Hippocampal formation (tissue), 2 donors: ENCODE measurements around the gene NMT2.

Experiments used
- DNase-seq, 2 donors: peaks; one replicate each; lab custom pipeline; 2025; lab: John Stamatoyannopoulos, UW

The NMT2 gene

GRCh38 chr10:15092855-15093408, 75.6 kb downstream of the NMT2 start:
- no peak for DNase-seq

- no peak for DNase-seq
These were observed 77.1 kb downstream of the NMT2 start for GRCh38 chr10:15091418-15091817.

DNA sequence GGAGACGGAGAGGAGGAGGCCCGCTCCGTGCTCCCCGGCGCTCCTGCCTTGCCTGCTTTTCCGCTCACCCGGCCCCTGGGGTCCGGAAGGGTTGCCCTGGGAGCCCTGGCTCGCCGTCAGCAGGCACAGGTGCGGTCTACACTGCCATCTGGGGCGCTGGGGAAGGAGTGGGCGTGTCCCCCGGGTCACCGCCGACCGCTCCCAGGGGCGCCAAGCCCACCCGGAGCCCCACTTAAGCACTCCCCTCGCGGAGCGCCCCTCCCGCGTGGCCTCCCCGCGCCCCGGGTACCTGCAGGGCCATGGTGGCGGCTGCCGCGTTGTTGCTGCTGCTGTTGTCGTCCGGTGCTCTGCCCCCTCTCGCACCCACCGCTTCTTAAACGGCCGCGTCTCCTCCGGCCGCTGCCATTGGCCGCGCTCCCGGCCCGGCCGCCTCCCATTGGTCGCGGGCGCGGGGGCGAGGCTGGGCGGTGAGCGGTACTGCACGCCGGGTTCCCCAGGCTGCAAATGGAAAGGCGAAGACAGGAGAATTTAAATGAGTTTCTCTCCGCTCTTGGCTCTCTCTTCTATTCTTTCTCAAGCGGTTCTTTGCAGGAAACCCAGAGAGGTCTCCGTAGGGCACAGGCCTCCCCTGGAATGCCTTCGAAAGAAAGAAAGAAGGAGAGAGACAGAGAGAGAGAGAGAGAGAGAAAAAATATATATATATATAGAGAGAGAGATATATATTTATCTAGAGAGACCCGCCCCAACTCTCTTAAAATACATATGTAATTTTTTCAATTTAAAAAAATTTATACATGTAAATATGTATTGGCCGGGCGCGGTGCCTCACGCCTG, 79.8 kb downstream of the NMT2 start, which contains the start of gene ACBD7:
TSS of gene ACBD7 (minus strand) at position 349 of the 834 bp plus-strand sequence. CDS start at position 301, 48 bp downstream.
- DNase-seq: peak; percentile 61

DNA sequence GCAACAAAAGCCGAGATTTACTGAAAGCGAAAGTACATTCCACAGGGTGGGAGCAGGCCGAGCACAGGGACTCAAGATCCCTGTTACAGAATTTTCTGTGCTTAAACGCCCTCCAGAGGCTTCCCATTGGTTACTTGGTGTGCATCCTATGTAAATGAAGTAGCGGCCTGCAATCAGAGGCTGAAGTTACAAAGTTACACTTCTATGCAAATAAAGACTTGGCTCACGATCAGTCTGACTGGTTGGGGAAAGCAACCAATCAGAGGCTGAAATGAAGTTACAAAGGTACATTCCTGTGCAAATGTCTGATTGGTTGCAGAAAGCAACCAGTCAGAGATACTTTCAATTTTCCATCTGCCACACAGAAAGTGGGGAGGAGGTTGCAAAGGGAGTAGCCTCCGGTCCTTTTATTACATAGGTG, 84.0 kb downstream of the NMT2 start:
- DNase-seq: peak; percentile 11 to 66

DNA sequence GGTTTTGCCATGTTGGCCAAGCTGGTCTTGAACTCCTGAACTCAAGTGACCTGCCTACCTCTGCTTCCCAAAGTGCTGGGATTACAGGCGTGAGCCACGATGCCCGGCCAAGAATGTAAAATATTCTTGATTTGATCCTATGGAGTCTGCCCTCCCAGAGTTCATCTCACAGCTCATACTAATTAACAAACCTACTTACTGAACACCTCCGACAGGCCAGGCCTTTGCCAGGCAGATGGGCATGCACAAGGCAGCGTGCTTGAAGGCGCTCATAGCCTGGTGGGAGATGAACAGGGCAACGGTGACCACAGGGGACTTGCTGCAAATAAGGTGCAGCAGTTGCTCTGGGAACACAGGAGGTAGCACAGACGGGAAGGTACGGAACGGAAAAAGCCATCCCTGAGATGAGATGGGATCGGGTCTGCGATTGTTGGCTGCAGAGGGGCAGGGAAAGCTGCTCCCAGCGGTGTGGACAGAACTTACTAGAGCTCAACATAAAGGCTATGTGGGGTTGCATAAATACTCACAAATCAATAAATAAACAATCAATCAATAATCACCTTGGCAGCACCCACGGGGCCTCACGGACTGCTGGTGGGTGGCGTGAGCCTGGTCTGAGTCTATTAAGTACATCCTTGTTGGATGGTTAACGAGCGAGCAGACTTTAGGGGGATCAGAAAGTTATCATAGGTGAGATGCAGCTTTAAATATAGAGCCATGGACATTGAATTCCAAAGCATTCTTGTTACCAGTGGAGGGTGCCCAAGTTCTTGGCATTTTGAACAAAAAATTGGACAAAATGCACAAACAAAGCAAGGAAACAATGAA, 84.6 kb downstream of the NMT2 start:
- DNase-seq: no peak

DNA sequence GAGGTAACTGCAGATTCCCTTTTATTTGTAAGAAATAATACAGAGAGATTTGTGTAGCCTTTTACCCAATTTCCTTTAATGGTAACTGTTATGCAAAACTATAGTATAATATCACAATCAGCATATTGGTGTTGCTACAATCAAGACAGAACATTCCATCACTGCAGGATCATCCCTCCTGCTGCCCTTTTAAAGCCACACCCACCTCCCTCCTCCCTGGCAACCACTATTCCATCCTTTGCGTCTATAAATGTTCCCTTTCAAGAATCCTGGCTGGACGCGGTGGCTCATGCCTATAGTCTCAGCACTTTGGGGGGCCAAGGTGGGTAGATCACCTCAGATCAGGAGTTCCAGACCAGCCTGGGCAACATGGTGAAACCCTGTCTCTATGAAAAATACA, 93.1 kb downstream of the NMT2 start:
- no peak for DNase-seq

- no peak for DNase-seq
These were observed 96.1 kb downstream of the NMT2 start for GRCh38 chr10:15072358-15072757.

GRCh38 chr10:15069230-15069629, 99.3 kb downstream of the NMT2 start:
- DNase-seq: no peak

GRCh38 chr10:15068802-15069201, 99.7 kb downstream of the NMT2 start:
- no peak for DNase-seq

GRCh38 chr10:15067154-15067553, 101.3 kb downstream of the NMT2 start:
- no peak for DNase-seq

DNA sequence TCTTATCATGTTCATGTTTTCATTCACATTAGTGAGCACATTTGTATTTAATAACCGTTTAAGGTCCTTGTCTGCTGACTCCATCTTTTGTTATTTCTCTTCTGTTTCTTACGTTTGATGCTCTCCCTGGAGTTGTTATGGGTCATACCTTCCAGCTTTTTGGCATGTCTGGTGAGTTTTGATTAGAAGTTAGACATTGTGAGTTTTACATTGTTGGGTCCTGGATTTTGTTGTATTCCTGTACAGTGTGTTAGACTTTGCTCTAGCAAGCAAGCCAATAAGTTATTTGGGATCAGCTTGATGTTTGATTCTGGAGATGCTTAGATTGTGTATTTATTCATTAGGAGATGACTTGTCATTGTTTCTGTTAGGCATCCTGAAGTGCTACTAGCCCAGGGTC, 107.9 kb downstream of the NMT2 start:
- no peak for DNase-seq

DNA sequence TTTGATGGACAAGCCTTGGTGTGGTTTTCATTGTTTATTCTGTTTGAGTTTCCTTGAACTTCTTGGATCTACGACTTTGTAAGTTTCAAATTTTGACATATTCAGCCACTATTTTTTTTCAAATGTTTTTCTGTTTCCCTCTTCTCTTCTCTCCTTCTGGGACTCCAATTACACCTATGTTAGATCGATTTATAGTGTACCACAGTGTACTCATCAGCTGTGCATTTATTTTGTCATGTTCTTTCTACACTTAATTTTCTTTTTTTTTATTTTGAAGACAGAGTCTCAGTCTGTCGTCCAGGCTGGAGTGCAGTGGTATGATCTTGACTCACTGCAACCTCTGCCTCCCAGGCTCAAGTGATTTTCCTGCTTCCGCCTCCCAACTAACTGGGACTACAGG, 108.6 kb downstream of the NMT2 start:
- no peak for DNase-seq

DNA sequence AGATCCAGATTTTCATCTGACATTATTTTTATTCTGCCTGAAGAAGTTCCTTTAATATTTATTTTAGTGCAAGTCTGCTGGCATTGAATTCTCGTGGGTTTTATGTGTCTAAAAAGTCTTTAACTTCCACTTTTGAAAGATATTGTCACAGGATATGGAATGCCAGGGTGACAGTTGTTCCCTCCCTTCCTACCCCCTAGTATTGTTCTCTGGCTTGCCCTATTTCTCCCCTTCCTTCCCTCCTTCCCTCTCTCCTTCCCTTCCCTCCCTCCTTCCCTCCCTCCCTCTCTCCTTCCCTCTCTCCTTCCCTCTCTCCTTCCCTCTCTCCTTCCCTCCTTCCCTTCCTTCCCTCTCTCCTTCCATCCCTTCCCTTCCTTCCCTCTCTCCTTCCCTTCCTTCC, 109.8 kb downstream of the NMT2 start:
- DNase-seq: no peak
